T-helper 9 cell (primary cell): ENCODE results near the gene HCST.
"Not testable (repeated sequence)": the region's sequence is repeated elsewhere in the genome, so short reads cannot be mapped to it uniquely, and the experiment has no call there.

Experiments used
- DNase-seq: peaks from one replicate; pipeline ENCODE4 v3.0.0-alpha.2; 2020
- total RNA-seq, 2 donors: gene quantifications; one replicate each; lab custom pipeline; 2026; lab: John Stamatoyannopoulos, UW

HCST gene, protein sequence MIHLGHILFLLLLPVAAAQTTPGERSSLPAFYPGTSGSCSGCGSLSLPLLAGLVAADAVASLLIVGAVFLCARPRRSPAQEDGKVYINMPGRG
- total RNA-seq: 17.3 to 44.2 reads per million in 2 donors

DNA sequence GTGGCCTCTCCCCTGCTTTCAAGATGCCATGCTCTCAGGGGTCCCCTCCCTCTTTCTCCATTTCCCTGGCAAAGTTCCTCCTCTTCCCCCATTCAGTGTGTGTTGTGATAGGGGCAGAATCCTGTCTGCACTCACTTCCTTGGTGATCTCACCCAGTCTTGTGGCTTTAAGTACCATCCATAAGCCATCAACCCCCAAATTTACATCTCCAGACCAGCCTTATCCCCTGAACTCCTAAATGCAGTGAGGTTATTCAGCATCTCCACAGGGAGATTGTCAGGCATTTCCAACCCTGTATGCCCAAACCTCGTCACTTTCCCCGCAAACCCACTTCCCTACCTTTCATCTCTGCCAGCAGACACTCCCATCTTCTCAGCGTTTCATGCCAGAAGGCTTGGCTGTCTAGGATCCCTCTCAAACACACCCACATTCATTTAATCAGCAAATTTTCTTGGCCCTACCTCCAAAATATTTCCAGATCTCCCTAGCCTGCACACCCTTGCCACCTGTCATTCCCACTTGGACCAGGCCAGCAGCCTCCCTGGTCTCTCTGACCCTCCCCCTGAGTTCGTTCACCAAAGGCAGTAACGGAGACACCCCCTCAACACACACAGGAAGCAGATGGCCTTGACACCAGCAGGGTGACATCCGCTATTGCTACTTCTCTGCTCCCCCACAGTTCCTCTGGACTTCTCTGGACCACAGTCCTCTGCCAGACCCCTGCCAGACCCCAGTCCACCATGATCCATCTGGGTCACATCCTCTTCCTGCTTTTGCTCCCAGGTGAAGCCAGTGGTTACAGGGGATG is at the start of gene HCST:
HCST (plus strand) TSS at position 676 of the 808 bp plus-strand sequence; CDS start at position 741, 65 bp downstream.
- peak; percentile 46 for DNase-seq

DNA sequence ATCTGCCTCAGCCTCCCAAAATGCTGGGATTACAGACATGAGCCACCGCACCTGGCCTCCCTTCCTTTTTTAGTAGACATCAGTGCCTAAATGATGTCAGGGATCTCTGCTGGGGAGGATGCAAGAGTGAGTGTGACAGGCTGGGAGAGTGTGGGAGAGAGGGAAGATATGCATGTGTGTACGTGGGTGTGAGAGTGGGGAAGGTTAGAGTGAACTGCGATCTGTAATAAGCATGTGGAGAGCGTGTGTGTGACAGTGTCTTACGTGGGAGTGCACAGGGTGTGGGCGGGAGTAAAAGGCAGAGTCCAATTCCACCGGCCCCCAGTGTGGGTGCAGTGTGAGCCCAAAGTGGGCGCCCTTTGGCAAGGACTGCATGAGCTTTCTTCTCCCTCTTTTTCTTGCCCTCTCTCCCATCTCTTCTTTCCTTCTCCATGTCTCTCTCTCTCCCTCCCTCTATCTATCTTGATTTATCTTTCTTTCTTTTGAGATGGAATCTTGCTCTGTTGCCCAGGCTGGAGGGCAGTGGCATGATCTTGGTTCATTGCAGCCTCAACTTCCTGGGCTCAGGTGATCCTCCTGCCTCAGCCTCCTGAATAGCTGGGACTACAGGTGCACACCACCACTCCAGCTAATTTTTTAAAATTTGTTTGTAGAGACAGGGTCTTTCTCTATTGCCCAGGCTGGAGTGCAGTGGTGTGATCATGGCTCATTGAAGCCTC is 49.1 kb upstream of the HCST start:
- DNase-seq: no peak

DNA sequence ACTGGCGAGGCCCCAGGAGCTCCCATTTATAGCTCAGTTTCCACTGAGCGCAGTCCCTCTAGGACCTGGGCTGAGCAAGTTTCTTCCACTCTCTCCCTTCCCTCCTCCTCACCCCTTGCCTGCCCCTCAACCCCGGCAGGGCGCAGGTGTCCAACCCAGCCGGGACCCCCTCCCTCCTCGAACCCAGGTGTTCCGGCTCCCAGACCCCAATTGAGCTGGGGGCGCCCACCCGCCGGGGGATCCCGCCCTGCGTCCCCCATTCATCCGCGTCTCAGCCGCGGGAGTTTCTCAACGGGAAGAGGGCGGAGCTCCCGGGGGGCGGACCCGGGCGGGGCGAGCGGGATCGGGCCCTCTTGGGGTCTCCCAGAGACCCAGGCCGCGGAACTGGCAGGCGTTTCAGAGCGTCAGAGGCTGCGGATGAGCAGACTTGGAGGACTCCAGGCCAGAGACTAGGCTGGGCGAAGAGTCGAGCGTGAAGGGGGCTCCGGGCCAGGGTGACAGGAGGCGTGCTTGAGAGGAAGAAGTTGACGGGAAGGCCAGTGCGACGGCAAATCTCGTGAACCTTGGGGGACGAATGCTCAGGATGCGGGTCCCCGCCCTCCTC is 45.7 kb upstream of the HCST start, which contains the start of gene KIRREL2:
KIRREL2 (plus strand) TSS at position 366 of the 604 bp plus-strand sequence; CDS start at position 575, 209 bp downstream.
- no peak for DNase-seq

DNA sequence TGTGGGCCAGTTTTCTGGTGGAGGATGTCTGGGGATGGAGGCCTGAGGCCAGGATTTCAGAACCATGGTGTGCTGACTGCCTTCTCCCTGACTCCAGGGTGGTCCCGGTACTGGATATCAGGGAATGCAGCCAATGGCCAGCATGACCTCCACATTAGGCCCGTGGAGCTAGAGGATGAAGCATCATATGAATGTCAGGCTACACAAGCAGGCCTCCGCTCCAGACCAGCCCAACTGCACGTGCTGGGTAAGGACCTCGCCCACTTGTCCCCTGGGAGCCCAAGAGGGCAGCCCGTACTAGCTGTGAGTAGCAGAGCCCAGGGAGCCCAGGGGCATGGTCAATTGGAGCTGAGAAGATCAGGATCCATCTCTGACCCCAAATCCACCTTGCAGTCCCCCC is 44.0 kb upstream of the HCST start:
- DNase-seq: no peak

DNA sequence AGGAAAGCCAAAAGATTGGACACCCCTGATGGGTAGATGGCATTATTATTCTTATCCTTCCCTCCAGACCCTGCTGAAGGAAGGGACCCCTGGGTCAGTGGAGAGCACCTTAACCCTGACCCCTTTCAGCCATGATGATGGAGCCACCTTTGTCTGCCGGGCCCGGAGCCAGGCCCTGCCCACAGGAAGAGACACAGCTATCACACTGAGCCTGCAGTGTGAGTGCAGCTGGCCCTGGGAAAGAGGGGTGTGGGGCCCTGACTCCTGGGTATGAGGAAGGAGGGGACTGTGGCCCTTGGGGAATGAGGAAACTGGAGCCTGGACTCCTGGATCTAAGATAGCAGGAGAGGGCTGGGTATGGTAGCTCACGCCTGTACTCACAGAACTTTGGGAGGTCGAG is 42.9 kb upstream of the HCST start:
- DNase-seq: no peak

DNA sequence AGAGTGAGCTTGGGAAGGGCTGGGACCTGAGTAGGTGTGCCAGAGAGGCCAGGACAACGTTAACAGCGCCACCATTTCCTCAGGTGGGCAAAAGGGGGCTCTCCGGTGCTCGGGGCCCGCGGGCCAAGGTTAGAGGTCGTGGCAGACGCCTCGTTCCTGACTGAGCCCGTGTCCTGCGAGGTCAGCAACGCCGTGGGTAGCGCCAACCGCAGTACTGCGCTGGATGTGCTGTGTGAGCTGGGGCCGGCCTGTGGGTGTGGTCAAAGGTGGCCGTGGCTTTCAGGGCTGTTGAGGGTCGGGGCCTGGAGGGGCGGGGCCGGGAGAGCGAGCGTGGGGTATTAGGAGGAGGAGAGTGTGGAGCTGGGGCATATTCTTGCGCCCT is 41.9 kb upstream of the HCST start:
- no peak for DNase-seq

DNA sequence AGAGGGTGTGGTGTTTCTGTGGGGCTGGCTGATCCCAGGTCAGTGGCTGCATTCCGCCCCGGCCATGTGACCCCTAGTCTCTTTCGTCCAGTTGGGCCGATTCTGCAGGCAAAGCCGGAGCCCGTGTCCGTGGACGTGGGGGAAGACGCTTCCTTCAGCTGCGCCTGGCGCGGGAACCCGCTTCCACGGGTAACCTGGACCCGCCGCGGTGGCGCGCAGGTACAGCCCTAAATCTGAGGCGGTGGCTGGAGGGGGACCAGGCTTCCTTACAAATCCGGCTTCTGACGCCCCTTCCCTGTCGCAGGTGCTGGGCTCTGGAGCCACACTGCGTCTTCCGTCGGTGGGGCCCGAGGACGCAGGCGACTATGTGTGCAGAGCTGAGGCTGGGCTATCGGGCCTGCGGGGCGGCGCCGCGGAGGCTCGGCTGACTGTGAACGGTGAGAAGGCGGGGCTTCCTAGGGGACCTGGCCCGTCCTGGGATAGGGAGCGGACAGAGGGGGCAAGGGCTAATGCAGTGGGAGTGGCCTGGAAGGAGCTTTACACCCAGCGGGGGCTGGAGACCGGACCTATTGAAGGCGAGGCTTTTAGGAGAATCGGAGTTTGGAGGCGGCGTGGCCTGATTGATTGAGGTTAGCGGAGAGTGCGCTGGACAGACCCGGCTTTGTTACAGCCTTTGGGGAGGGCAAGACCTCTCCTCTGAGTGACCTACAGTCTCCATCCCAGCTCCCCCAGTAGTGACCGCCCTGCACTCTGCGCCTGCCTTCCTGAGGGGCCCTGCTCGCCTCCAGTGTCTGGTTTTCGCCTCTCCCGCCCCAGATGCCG is 41.3 kb upstream of the HCST start:
- no peak for DNase-seq

DNA sequence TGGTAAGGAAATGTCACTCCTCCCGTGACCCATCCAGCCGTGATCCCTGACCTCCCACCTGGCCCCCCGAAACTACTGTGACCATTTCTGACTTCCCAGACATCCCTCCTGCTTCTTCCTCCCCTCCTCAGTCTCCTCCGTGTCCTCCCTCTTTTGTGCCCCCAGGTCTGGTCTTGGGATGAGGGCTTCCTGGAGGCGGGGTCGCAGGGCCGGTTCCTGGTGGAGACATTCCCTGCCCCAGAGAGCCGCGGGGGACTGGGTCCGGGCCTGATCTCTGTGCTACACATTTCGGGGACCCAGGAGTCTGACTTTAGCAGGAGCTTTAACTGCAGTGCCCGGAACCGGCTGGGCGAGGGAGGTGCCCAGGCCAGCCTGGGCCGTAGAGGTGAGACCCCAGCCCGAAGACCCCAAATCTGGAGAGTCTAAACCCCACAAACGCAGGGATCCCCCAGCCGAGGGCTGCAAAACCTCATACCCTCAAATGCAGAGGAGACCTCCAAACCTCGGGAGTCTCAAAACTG is 40.6 kb upstream of the HCST start:
- DNase-seq: no peak

DNA sequence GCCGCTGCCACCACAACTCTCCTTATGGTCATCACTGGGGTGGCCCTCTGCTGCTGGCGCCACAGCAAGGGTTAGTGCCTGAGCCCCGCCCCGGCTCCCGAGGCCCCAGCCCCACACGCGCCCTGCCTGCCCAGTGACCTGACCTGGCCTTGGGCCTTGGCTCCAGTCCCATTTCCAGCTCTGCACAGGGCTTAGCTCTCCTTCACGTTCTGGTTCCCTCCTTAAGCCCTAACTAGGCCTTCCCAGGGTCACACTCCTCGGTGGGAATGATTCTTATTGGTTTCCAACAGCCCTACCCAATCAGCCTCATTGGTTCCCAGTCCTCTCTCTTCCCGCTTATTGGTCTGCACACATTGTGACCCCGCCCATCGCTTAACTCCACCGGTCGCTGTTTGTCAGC is 39.8 kb upstream of the HCST start:
- DNase-seq: no peak

DNA sequence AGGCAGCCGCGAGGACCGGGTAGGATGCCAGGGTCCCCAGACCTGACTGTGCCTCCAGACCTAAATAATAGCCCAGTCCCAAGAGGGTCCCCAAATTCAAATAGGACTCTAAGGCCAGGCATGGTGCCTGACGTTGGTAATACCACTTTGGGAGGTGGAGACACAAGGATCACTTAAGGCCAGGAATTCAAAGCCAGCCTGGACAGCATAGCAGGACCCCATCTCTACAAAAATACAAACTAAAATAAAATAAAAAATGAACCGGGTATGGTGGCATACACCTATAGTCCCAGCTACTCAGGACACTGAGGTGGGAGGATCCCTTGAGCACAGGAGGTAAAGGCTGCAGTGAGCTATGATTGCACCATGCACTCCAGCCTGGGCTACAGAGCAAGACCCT is 39.3 kb upstream of the HCST start:
- no peak for DNase-seq

DNA sequence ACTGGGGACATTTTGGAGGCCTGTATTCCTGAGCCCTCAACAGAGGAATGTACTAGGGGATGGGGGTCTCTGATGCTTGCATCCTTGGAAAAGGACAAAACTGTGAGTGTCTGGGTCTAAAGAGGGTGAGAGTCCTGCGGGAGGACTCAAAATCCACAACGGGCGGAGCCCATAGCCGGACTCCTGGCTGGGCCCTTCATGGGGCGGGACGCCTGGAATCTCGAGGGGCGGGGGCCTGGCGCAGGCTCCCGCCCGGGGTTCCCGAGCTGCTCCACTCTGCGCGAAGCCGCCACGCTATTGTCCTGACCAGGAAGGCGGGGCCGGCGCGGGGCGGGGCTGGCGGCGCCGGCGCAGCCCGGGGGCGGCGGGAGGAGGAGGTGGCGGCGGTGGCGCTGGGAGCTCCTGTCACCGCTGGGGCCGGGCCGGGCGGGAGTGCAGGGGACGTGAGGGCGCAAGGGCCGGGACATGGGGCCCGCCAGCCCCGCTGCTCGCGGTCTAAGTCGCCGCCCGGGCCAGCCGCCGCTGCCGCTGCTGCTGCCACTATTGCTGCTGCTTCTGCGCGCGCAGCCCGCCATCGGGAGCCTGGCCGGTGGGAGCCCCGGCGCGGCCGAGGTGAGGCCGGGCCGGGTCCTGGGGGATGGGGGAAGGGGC is 34.0 kb upstream of the HCST start, which contains the start of gene APLP1:
APLP1 (plus strand) TSS at position 403 of the 651 bp plus-strand sequence; CDS start at position 466, 63 bp downstream.
- DNase-seq: peak; percentile 53

DNA sequence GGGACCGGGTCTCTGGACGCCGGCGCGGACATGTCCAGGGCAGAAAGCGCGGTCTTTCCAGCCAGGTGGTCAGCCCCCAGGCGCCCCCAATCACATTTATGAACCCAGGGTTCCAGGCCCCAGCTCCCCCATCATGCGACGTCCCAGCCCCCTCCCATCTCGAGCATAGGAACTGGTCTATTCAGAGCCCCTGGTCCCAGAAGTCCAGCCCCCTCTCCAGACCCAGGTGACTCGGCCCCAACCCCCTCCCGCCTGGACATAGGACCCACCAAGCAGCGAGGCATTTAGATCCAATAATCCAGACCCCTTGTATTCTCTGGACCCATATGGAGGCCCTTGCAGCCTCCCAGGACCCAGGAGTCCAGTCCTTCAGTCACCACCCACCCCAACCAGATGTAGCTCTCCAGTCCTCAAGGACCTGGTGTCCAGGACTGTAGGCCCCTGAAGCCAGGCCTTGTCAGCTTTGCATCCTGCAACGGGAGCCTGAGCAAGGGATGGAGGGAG is 33.5 kb upstream of the HCST start:
- no peak for DNase-seq

DNA sequence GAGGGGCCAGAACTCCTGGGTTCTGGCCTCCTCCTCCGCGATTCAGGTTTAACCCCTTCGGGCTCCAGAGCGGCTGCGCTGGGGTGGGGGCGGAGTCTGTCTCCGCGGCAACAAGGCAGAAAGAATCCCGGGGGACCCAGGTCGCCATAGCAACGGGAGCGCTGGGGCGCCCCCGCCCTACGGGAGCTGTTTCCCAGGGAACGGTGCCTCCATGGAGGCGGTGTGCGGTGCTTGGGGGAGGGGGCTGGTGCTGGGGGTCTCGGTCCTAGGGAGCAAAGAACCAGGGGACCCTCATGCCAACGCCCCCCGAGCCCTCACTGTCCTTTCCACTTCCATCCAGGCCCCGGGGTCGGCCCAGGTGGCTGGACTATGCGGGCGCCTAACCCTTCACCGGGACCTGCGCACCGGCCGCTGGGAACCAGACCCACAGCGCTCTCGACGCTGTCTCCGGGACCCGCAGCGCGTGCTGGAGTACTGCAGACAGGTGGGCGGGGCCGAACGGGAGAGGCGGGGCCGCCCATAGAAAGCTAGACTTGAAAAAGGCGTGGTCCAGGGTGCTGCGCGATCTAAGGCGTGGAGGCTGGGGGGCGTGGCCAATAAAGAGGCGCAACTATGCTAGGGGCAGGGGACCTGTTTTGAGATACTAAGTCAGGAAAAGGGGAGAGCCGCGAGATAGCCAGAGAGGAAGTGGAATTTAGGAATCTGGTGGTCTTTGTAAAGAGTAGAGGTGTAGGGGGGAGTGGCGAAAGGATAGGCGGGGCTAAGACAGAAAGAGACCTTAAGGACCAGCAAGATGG is 32.8 kb upstream of the HCST start:
- DNase-seq: peak; percentile 68

DNA sequence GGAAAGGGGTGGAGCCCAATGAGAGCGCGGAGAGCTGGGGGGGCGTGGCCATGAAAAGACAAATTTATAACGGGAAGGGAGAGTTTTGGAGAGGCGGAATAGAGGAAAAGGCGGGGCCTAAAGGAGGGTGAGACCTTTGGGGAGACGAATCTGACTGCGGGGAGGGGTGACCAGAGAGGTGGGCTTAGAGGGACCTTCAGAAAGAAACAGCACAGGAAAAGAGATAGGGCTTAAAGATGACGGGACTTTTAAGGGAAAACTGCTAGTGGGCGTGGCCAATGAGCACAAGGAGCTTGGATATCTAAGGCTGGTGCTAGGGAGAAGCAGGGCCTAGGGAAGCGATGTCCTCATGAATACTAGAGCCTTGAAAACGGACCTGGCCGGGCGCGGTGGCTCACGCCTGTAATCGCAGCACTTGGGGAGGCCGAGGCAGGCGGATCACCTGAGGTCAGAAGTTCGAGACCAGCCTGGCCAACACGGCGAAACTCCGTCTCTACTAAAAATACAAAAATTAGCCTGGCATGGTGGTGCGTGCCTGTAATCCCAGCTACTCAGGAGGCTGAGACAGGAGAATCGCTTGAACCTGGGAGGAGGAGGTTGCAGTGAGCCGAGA is 32.1 kb upstream of the HCST start:
- DNase-seq: not testable (repeated sequence)

DNA sequence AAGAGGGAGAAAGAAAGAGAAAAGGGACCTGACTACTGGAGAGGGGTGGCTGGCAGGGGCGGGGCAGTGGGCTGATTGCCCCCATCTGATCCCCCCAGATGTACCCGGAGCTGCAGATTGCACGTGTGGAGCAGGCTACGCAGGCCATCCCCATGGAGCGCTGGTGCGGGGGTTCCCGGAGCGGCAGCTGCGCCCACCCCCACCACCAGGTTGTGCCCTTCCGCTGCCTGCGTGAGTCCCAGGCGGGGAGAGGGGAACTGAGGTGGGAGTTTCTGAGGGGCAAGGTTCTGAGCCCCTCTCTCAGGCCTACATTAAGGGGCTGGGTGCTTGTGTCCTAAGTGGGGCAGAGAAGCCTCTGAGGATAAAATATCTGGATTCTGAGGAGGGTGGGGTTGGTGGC is 31.5 kb upstream of the HCST start:
- no peak for DNase-seq

DNA sequence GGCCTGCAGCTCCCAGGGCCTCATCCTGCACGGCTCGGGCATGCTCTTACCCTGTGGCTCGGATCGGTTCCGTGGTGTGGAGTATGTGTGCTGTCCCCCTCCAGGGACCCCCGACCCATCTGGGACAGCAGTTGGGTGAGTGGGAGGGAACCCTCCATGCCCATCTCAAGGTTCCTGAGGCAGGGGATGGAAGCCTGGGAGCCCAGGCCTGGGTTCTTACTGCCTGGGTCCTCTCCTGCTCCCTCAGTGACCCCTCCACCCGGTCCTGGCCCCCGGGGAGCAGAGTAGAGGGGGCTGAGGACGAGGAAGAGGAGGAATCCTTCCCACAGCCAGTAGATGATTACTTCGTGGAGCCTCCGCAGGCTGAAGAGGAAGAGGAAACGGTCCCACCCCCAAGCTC is 30.7 kb upstream of the HCST start:
- DNase-seq: no peak

DNA sequence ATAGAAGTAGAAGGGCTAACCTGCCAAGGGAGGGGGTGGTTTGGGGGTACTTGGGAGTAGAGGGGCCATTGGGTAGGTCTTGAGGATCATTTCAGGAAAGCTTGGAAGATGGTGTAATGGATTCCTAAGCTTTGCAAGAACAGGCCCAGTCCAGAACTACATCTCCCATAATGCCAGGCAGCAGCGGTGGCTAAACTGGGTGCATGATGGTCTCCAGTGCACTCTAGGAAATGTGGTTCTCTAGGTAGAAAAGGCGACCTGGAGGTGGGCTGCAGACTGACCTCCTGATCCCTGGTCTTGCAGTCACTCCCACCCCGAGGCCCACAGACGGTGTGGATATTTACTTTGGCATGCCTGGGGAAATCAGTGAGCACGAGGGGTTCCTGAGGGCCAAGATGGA is 30.1 kb upstream of the HCST start:
- no peak for DNase-seq

DNA sequence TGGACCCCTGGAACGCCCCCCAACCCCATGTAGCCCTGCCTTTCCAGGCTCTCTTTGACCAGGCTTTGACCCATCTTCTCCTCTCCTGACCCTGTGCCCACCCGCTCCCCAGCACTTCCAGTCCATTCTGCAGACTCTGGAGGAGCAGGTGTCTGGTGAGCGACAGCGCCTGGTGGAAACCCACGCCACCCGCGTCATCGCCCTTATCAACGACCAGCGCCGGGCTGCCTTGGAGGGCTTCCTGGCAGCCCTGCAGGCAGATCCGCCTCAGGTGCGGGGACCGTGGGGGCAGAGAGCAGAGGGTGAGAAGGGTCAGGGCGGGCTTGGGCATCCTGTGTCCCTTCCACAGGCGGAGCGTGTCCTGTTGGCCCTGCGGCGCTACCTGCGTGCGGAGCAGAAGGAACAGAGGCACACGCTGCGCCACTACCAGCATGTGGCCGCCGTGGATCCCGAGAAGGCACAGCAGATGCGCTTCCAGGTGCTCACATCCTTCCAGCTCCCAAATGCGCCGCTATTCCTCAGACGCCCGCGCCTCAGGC is 27.9 kb upstream of the HCST start:
- DNase-seq: no peak

DNA sequence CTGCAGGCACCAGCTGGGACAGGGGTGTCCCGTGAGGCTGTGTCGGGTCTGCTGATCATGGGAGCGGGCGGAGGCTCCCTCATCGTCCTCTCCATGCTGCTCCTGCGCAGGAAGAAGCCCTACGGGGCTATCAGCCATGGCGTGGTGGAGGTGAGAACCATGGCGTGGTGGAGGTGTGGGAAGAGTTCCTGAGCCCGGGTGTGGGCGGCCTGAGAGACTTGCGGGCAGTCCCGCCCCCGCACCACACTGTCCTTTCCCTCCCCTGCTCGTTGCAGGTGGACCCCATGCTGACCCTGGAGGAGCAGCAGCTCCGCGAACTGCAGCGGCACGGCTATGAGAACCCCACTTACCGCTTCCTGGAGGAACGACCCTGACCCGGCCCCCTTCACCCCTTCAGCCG is 23.3 kb upstream of the HCST start:
- DNase-seq: no peak
